ENCODE measurements around the gene DNAJB1.
"Not testable (repeated sequence)": the region's sequence is repeated elsewhere in the genome, so short reads cannot be mapped to it uniquely, and the experiment has no call there.

The DNAJB1 gene

DNA sequence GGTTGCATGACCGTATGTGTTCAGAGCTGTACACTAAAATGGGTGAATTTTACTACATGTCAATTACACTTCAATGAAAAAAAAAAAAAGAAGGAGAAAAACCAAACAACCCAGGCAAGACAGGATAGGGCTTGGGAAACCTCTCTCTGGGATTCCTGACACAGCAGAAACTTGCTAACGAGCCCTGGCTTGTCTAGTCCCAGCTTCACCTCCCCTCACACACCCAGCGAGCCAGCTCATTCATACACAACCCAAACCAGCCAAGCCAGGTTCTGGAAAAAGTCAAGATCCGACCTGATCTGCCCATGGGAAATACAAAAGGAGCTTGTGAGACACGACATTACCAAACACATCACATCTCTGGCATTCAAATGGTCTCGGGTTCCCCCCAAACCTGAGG lies 7.5 kb upstream of the DNAJB1 start:
- no peak for DNase-seq (ENCODE audit: low read depth in 1 of 2, low spot score in 1 of 2)

DNA sequence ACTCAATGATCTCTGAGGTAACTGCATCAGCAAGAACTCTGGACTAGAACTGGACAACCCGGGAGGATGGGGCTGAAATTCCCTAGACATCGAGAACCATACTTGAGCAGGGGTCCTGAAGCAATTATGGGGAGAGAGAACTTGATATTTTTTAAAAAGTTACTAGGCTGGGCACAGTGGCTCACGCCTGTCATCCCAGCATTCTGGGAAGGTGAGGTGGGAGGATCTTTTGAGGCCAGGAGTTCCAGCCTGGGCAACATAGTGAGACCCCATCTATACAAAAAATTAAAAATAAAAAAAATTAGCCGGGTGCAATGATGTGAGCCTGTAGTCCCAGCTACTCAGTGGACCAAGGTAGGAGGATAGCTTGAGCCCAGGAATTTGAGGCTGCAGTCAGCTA lies 2.3 kb upstream of the DNAJB1 start:
- no peak for DNase-seq (ENCODE audit: low read depth in 1 of 2, low spot score in 1 of 2)

DNA sequence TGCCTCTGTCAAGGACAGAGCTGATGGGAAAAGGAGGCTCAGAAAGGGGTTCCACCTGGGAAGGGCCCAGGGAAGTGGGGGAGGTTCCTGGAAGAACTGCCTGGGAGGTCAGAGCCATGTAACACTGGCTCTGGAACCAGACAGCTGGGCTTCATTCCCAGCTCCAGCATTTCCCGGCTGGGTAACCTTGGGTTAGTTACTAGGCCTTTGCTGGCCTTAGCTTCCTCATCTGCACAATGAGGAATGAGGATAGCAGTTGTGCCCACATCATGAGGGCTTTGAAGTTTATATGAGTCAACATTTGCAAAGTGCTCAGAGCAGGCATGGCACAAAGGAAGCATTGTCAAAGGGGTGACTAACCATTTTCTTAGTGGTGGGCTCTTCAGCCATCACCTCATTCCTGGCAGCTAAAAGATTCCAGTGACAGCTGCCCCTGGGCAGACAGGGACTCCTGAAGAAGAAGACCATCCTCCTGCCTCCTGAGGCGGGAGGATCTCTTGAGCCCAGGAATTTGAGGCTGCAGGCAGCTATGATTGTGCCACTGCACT lies 1.7 kb upstream of the DNAJB1 start:
- DNase-seq (ENCODE audit: low read depth in 1 of 2, low spot score in 1 of 2), result no peak

GRCh38 chr19:14519245-14519859 lies 1.2 kb upstream of the DNAJB1 start:
- no peak for DNase-seq (ENCODE audit: low read depth in 1 of 2, low spot score in 1 of 2)

DNA sequence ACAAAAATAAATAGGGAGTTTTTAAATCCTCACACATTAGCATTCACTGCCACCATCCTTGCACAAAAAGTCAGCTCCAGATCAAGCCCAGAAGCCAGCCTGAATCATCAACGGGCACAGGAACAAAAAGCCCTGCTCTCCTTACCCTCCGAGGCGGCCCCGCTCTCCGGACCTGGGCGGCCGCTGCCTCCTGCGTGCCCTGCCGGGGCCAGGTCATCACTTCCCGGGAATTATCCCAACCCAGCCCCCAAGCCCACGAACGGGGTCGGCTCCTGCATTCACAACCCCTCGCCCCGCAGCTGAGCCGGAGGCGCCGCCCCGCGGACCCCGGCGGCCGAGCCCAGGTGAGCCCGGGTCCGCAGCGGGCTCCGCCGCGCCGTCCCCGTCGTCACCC lies 754 bp downstream of the DNAJB1 start:
- no peak for DNase-seq (ENCODE audit: low read depth in 1 of 2, low spot score in 1 of 2)

GRCh38 chr19:14516746-14517438 lies 1.3 kb downstream of the DNAJB1 start:
- DNase-seq (ENCODE audit: low read depth in 1 of 2, low spot score in 1 of 2), result no peak

GRCh38 chr19:14516048-14516534 lies 2.1 kb downstream of the DNAJB1 start:
- DNase-seq (ENCODE audit: low read depth in 1 of 2, low spot score in 1 of 2), result no peak

- DNase-seq (ENCODE audit: low read depth in 1 of 2, low spot score in 1 of 2), result no peak
Measured at GRCh38 chr19:14515501-14516047, 2.6 kb downstream of the DNAJB1 start.

GRCh38 chr19:14514215-14514863 lies 3.9 kb downstream of the DNAJB1 start:
- no peak for DNase-seq (ENCODE audit: low read depth in 1 of 2, low spot score in 1 of 2)

DNA sequence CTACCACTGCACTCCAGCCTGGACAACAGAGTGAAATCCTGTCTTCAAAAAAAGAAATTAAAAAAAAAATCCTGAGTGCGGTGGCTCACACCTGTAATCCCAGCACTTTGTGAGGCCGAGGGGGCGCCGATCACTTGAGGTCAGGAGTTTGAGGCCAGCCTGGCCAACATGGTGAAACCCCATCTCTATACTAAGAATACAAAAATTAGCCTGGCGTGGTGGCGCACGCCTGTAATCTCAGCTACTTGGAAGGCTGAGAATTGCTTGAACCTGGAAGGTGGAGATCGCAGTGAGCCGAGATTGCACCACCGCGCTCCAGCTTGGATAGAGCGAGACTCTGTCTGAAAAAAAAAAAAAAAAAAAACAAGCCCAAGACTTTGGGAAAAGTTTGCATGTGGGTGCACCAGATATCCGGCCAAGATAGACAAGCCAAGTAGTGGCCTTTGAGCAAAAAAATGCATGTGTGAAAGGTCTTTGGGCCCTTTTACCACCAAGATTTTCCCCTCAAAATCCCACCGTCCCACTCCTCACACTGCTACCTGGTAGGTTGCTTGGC lies 5.7 kb downstream of the DNAJB1 start:
- no peak for DNase-seq (ENCODE audit: low read depth in 1 of 2, low spot score in 1 of 2)

DNA sequence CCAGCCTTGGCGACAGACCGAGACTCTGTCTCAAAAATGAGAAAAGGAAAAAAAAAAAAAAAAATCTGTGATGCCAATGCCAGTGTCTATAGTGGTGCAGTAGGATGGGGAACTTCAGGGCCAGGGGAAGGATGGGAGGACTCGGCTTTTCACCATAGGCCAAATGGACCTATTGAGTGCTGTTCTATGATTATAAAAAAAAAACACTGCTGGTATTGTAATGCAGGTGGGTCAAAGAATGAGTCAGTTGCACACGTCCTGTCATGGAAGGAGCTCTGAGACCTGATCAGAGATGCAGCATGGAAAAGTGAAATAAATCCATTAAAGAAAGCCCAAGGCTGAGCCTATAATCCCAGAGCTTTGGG lies 7.0 kb downstream of the DNAJB1 start:
- no peak for DNase-seq (ENCODE audit: low read depth in 1 of 2, low spot score in 1 of 2)

DNA sequence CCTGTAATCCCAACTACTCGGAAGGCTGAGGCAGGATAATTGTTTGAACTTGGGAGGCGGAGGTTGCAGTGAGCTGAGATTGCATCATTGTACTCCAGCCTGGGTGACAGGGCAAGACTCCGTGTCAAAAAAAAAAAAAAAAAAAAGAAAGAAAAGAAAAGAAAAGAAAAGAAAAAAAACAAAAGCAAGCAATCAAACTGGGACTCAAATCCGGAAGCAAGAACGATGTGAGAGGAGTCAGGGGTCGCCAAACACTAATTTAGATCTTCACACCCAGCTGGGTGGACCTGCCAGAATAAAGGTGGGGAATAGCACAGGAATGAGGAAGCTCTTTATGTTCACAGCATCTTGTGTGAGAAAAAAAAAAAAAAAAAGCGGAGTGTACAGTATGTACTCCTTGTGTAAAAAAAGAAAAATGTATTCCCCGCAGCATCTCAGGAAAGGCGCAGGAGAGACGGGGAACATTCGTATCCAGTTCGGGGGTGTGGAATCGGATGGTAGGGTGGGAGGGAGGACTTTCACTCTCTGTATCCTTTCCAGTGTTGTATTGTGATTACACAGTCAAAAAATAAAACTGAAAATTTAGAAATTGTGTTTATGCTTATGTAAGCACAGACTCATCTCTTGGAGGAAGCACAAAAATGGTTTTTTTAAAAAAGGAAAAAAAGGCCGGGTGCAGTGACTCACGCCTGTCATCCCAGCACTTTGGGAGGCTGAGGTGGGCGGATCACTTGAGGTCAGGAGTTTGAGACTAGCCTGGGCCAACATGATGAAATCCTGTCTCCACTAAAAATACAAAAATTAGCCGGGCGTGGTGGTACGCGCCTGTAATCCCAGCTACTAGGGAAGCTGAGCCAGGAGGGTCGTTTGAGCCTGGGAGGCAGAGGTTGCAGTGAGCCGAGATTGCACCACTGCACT lies 7.6 kb downstream of the DNAJB1 start:
- DNase-seq (ENCODE audit: low read depth in 1 of 2, low spot score in 1 of 2), result no peak

DNA sequence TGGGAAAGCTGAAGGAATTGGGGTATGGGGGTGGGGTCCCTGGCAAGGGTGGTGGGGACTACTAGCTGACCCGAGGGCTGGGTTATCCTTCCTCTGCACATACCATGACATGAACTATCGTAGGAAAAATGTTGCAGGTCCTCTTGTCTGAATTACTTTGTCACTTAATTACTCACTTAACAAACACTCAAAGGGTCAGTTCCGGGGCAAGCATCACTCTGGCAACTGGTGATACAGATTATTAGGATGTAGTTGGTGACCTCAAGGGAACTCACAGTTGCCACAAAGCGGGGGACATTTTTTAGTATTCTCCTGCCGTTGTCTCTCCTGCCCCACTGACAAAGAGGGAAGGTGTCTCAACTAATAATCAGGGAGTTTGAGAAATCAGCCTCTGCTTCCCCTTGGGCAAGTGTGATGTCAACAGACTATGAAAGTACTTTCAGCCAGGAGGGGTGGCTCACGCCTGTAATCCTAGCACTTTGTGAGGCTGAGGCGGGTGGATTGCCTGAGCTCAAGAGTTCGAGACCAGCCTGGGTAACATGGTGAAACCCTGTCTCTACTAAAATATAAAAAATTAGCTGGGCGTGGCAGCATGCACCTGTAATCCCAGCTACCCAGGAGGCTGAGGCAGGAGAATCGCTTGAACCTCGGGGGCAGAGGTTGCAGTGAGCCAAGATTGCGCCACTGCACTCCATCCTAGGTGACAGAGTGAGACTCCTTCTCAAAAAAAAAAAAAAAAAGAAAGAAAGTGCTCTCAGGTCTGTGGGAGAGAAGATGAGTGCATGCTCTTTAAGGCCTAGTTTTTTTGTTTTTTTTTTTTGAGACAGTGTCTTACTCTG lies 10.3 kb downstream of the DNAJB1 start:
- DNase-seq (ENCODE audit: low read depth in 1 of 2, low spot score in 1 of 2), result no peak

- DNase-seq (ENCODE audit: low read depth in 1 of 2, low spot score in 1 of 2), result peak in 1 of 2 donors; percentile 55
Measured at GRCh38 chr19:14505488-14506239, 12.5 kb downstream of the DNAJB1 start.

- not testable (repeated sequence) for DNase-seq (ENCODE audit: low read depth in 1 of 2, low spot score in 1 of 2)
Measured at GRCh38 chr19:14504575-14504974, 13.6 kb downstream of the DNAJB1 start.

DNA sequence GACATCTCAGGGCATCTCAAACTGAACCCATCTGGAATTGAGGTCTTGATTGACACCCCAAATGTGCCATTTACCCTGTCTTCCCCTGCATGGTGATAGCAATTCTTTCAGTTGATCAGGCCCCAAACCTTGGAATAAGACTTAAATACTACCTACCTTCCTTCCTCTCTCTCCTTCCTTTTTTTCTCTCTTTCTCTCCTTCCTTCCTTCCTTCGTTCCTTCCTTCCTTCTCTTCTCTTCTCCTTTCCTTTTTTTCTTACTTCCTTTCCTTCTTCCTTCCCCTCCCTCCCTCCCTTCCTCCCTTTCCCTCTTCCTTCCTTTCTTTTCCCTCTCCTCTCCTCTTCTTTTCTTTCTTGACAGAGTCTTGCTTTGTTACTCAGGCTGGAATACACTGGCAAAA lies 14.9 kb downstream of the DNAJB1 start:
- DNase-seq (ENCODE audit: low read depth in 1 of 2, low spot score in 1 of 2), result no peak

DNA sequence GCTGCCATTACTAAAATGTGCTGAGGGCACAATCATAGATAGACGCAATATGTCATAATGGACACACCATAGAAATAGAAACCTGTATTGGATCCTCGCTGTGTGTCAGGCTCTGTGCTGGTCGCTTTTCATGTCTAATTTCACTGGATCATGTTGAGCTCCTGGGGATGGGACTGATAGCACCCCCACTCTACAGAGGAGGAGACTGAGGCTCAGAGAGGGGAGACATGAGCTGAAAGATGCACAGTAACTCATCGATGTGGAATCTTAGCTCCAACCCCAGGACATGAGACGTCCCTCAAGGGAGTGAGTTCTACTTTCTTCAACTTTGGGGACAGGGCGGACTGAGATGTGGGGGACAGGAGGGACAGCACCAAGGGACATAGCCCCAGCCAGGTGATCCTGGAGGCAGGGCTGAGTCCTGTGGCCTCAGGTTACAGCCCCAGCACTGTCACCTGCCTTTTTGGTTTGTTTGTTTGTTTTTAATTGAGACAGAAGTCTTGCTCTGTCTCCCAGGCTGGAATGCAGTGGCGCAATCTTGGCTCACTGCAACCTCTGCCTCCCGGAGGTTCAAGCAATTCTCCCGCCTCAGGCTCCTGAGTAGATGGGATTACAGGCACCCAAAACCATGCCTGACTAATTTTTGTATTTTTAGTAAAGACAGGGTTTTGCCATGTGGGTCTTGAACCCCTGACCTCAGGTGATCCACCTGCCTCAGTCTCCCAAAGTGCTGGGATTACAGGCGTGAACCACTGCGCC lies 15.7 kb downstream of the DNAJB1 start:
- DNase-seq (ENCODE audit: low read depth in 1 of 2, low spot score in 1 of 2), result no peak

- DNase-seq (ENCODE audit: low read depth in 1 of 2, low spot score in 1 of 2), result no peak
Measured at GRCh38 chr19:14497228-14497921, 20.8 kb downstream of the DNAJB1 start.
